Parietal lobe (tissue), 2 donors: ENCODE results near the gene THRB. TPM values are rescaled to one million over a fixed set of nuclear protein-coding genes. Genes with fewer than 3 reads are reported as not detected.

Experiments used
- small RNA-seq: library from RNA; depleted of rRNA; stranded (forward); fragments of <200 nt; gene quantifications from one replicate; pipeline ENCODE3, GENCODE V24; 2014; ENCODE audit warnings: low replicate concordance
- total RNA-seq: library from RNA; depleted of rRNA; stranded (reverse); fragments of >200 nt; gene quantifications from one replicate; pipeline ENCODE4 v1.2.3, GENCODE V29; 2014

Gene THRB
- total RNA-seq = 47.0 TPM

DNA sequence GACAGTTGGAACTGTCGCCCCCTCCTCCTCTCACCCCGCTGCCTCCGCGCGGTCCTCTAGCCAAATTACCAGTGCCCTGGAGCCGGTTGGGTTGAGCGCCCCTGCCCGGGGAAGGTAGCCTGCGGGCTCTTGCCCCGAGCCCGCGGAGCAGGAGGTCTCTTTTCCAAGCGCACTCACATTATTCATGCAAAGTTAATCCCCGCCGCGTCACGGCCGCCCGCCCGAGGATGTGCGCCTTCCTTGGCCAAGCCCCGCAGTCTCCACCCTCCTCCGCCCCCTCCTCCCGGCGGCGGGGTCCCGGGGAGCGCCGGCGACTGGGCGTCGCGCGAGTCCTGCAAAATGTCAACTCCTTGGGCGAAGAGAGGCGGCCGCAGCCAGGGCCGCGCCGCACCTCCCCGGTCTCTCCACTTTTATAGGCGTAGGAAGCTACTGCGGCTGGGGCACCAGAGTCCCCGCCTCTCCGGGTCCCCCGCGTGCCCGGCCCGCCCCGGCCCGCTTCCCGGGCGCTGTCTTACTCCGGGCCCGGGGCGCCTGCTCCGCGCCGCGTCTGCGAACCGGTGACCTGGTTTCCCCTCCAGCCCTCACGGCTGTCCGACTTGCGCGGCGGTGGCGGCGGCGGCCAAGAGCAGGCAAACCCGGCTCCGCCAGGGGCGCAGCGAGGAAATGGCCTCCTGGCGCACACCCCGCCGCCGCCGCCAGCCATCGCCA, at the start of gene THRB:
TSS of gene THRB (minus strand) at position 233 of the 708 bp plus-strand sequence.

Small RNA genes lying within 50 kb of the gene (small RNA-seq; reads per million reads assigned to genes)
- gene MIR4792 = not detected
